GM21576 (cell line): ENCODE data around the gene RAB19.
"Not testable (repeated sequence)": the region's sequence is repeated elsewhere in the genome, so short reads cannot be mapped to it uniquely, and the experiment has no call there.

Experiments
- ATAC-seq: cut with Tn5 transposase; IDR thresholded peaks from one replicate; pipeline ENCODE4 v1.9.1; 2021; ENCODE audit warnings: mild to moderate bottlenecking, moderate library complexity; ENCODE audit not compliant: unreplicated experiment

RAB19 gene

GRCh38 chr7:140400381-140400780 lies 3.5 kb upstream of the RAB19 start:
- ATAC-seq: no peak

DNA sequence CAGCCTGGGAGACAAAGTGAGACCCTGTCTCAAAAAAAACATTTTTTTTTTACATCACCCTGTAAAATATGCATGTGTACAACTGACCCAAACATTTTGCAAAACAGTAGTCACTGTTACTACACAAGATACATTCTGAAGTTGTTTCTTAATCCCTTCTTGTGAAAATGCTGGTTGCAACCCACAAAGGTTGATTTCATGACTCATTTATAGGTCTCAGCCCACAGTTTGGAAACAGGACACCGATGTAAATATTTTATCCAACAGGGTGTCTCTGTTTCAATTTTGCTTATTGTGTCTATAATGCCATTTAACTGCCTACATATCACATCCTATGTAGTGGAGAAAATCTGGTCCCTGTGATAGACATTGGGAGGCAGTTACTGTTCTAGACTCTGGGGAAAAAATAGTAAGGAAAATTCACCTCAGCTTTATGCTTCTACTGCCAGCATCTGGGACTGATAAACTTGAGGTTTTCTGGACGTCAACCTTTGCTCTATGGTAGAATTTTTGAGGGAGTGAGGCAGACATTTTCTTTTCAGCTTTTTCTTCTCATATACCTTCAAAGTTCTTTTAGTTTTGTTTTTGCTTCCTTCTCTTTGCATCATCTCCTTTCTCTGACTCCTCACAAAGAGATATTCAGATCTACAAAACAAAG lies 1.6 kb upstream of the RAB19 start:
- no peak for ATAC-seq

DNA sequence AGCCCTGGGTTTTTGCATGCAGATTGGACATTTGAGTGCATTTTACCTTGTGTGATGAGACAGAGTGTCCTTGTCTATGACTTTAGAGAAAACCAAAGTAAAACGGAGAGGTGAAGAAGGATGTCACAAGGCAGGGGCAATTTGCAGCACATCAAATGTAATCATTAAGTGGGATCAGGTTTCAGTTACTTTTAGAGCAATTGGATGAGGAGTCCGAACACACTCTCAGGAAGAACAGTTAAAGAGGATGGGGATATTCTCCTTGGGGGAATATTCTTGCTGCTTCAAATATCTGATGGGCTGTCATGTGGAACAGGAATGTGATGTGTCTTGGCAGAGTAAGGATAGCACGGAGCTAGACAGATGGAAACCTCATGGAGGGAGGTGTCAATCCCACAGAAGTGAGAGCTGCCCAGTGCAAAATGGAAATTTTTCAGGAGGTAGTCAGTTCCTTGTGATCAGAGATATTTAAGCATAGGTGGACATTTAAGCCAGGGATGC lies 757 bp downstream of the RAB19 start:
- no peak for ATAC-seq

DNA sequence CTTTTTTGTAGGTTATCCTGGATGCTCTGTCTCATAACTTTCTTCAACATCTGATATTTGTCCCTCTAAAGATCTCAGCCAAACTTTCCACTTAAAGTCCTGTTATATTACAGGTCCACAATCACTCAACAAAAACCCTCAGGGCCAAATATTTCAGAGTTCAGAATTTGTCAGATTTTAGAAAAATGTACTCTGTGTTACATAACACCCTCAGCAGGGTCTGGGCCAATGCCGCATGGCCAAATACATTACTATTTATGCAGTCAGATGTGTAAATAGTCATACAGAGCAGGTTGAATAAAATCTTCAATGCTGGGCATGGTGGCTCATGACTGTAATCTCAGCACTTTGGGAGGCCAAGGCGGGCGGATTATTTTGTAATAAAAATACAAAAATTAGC lies 11.5 kb downstream of the RAB19 start:
- ATAC-seq: no peak

- ATAC-seq: not testable (repeated sequence)
Measured at GRCh38 chr7:140415816-140416215, 12.0 kb downstream of the RAB19 start.

DNA sequence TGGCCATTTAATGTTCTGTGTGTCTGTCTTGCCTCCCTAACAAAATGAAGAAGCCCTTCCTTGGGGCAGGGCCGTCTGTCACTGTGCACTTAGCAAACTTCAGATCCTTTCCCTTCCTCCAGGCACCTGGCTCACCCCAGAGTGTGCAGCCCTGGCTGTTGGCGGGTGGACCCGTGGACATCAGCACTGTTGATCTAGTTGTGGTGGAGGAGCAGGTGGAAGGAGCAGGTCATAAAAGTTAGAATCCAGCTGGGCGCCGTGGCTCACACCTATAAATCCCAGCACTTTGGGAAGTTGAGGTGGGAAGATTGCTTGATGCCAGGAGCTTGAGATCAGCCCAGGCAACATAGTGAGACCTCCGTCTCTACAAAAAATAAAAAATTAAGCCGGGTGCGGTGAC lies 12.7 kb downstream of the RAB19 start:
- no peak for ATAC-seq

DNA sequence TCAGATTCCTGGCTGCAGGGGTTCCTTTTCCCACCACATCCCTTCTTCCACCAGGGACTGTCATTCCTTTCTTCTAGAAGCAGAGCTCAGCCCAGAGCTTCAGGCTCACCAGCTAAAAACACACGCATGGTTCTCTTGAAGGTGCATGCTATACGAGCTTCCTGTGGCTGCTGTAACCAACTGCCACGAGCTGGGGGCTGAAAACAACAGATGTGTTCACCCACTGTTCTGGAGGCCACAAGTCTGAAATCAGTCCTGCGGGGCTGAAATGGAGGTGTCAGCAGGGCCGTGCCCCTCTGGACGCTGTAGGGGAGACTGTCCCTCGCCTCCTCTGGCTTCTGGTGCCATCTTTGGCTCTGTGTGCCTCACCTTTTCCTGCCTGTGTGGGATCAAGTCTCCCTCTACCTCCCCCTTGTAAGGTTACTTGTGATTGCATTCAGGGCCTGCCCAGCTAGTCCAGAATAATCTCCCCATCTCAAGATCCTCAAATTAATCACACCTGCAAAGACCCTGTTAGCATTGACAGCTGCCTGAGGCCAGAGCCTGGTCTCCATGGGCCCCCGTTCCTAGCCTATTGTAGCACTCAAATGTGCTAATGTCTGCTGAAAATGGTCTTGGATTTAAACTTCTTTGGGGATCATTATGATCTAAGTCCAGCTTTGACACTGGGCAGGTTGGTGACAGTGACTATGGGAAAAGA lies 13.7 kb downstream of the RAB19 start:
- ATAC-seq: no peak

DNA sequence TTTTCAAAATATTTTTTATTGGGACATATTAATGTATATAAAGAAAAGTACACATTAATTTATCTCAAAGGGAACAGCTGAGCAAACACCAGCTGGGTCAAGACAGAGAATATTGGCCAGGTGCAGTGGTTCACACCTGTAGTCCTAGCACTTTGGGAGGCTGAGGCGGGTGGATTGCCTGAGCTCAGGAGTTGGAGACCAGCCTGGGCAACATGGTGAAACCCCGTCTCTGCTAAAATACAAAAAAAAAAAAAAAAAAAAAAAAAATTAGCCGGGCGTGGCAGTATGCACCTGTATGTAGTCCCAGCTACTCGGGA lies 14.3 kb downstream of the RAB19 start:
- not testable (repeated sequence) for ATAC-seq

GRCh38 chr7:140418653-140419052 lies 14.8 kb downstream of the RAB19 start:
- ATAC-seq: no peak

- no peak for ATAC-seq
Measured at GRCh38 chr7:140421521-140421920, 17.7 kb downstream of the RAB19 start.

- no peak for ATAC-seq
Measured at GRCh38 chr7:140423501-140423900, 19.6 kb downstream of the RAB19 start.

DNA sequence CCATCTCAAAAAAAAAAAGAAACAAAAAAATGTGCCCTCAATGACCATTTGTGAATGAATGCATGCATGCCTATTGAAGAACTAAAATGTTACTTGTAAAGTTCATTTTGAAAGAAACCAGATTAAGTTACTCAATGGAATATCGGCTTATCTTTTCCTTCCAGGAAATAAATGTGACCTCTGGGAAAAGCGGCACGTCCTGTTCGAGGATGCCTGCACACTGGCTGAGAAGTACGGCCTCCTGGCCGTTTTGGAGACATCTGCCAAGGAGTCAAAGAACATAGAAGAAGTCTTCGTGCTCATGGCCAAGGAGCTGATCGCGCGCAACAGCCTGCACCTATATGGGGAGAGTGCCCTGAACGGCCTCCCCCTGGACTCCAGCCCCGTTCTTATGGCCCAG lies 21.9 kb downstream of the RAB19 start:
- no peak for ATAC-seq

- no peak for ATAC-seq
Measured at GRCh38 chr7:140426130-140426529, 22.3 kb downstream of the RAB19 start.

DNA sequence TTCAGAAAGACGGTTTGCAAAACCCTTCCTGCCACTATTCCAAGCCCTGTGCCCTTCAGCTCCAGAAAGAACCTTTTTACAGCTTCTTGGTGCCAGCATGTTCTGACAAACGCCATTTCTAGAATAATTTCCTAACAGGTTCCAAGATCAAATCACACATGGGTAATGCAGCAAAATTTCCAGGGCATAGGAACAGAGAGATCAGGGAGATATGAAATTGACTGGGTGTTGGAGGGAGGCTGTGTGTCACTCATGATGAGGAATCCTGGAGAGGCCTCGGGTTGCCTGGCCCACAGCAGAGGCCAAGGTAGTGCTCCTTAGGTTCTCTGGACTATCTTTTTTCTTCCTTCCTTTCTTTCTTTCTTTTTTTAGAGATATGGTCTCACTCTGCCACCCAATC lies 29.5 kb downstream of the RAB19 start:
- ATAC-seq: no peak

DNA sequence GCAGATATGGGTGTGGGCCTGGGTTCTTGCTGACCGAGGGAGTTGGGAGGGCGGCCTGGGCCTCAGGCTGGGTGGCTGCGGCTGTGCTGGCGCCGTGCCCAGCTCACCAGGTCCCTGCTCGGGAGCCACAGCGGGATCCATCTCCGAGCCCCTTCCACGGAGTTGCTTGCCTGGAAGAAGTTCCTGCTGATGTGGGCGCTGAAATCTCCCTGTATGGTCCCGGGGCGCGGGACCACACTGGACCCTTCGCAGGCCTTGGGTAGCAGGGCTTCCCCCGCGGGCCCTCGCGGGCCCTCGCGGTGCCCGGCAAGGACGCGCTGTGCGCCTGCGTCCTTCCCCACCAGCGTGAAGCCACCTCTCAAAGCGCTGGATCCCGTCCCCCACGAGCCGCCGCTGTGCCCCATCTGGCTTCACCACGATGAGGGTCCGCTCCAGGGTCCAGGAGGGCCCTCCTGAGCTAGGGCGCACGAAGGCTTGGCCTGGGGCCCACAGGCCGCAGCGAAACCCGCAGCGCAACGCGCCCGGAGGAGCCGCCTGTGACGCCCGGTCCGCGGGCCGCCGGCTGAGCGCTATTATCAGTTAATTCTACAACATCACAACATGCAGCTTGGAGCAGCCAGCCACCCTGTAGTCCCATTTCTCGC lies 31.5 kb downstream of the RAB19 start:
- ATAC-seq: no peak

DNA sequence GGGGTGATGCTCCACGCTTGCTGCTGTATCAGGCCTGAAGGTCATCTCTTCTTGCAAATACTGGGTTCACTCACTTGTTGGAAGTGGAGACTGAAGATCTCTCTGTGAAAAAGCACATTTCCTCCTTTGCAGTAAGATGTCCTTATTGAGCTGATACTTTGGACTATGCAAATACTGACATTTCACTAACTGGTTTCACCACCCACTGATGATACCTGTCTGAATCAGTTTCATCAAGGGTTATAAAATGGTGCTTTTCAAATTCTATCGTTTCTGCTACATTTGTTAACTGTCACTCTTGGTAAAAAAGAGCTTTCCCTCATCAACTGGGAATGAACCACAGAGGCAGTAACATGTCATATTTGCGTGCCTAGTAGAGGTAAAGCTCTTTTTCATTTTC lies 35.5 kb downstream of the RAB19 start:
- ATAC-seq: no peak

DNA sequence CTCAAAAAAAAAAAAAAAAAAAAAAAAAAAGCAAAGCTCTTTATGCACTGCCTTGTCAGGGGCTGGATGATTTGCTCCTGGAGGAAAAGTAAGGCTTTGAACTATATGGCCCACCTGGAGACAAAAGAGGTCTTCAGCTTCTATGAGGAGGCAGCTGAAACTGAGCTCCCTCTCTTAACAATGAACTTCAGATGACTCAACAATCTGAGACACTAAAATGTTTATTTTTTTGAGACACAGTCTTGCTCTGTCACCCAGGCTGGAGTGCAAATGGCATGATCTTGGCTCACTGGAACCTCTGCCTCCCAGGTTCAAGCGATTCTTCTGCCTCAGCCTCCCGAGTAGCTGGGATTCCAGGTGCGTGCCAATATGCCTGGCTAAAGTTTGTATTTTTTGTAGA lies 36.7 kb downstream of the RAB19 start:
- no peak for ATAC-seq

DNA sequence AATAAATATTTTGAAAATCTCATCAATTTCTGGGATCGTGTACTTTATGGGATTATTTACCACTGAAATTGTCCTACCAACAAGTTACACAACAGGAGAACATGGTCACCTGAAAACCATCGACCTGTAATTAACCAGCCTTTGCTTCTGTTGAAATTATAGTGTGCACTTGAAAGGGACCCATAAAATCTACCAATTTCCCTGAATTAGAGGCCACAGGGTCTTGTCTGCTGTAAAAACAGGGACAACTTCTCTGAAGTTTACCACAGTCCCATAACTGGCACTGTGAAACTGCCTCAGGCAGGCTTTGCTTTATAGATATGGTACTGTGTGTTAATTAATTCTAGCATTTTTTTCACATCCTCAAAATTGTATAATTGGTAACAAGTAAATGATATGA lies 37.7 kb downstream of the RAB19 start:
- no peak for ATAC-seq

DNA sequence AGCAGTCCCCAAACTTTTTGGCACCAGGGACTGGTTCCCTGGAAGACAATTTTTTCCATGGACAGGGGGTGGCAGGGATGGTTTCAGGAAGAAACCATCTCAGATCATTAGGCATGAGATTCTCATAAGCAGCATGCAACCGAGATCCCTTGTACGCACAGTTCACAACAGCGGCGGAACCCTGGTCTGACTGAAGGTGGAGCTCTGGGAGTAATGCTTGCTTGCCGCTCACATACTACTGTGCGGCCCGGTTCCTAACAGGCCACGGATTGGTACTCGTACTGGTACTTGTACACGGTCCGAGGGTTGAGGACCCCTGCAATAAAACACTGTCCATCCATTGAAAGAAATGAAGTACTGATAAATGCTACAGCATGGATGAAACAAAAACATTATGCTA lies 42.6 kb downstream of the RAB19 start:
- no peak for ATAC-seq

GRCh38 chr7:140447841-140448240 lies 44.0 kb downstream of the RAB19 start:
- ATAC-seq: no peak

DNA sequence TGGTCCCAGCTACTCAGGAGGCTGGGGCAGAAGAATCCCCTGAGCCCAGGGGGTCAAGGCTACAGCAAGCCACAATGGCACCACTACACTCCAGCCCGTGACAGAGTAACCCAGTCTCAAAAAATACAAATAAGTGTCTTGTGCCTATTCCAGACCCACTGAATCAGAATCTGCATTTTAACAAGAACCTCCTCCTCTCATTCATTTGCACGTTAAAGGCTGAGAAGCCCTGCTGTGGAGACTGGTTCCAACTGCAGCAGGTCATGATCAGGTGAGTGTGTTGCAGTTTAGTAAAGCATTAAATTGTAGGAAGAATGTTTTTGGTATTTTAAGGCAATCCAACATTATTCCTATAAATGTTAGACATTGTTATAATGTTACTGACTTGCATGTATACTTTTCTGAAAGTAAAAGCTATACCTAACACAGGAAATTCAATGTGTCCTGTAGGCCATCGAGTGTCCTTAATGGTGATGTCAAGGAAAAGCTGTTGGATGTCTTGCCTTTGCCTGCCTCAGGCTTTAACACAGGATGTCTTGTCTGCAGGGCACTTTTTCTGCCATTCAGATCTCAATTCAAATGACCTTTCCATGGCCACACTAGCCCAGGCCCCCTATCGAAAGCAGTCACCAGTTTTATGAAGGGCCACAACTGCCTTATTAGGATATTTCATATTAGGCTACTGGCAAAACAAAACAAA lies 45.1 kb downstream of the RAB19 start:
- ATAC-seq: no peak

GRCh38 chr7:140451716-140452115 lies 47.9 kb downstream of the RAB19 start:
- no peak for ATAC-seq
